Loucy (cell line): ENCODE data around the gene MOV10L1.
"Not testable (repeated sequence)": the region's sequence is repeated elsewhere in the genome, so short reads cannot be mapped to it uniquely, and the experiment has no call there.

Experiments used
- H2AFZ ChIP-seq: fragments of 200-600 bp; sonication (generic); 2 replicates; pipeline ENCODE4 v1.6.0; 2016; ENCODE audit warnings: antibody characterized with exemption, mild to moderate bottlenecking, low read length, moderate library complexity
- H3F3A ChIP-seq: fragments of 200-600 bp; 2 replicates; pipeline ENCODE4 v1.6.0; 2016; ENCODE audit warnings: antibody characterized with exemption, low read depth, mild to moderate bottlenecking
- H3K27me3 ChIP-seq: fragments of 200-600 bp; sonication (generic); 2 replicates; pipeline ENCODE4 v1.6.1; 2014; ENCODE audit warnings: low read length, mild to moderate bottlenecking; ENCODE audit not compliant: insufficient read depth, poor library complexity, severe bottlenecking
- H3K36me3 ChIP-seq: fragments of 200-600 bp; sonication (generic); 2 replicates; pipeline ENCODE4 v1.6.1; 2016; ENCODE audit warnings: low read length; ENCODE audit not compliant: insufficient read depth
- H3K4me1 ChIP-seq: fragments of 200-600 bp; sonication (generic); 2 replicates; pipeline ENCODE4 v1.5.1; 2014; ENCODE audit warnings: low read length, mild to moderate bottlenecking; ENCODE audit not compliant: insufficient read depth, poor library complexity, severe bottlenecking
- H3K4me2 ChIP-seq: fragments of 200-600 bp; sonication (generic); 2 replicates; pipeline ENCODE4 v1.6.0; 2014; ENCODE audit warnings: antibody characterized with exemption, low read length, low read depth, mild to moderate bottlenecking; ENCODE audit not compliant: poor library complexity, severe bottlenecking
- H3K4me3 ChIP-seq: fragments of 200-600 bp; sonication (generic); 2 replicates; pipeline ENCODE4 v1.5.1; 2014; ENCODE audit warnings: low read length, mild to moderate bottlenecking, mixed read lengths; ENCODE audit not compliant: poor library complexity, severe bottlenecking
- H3K79me2 ChIP-seq: fragments of 200-600 bp; sonication (generic); 2 replicates; pipeline ENCODE4 v1.6.1; 2014; ENCODE audit warnings: low read length; ENCODE audit not compliant: insufficient read depth
- H3K9ac ChIP-seq: fragments of 200-600 bp; sonication (generic); 2 replicates; pipeline ENCODE4 v1.6.0; 2014; ENCODE audit warnings: mild to moderate bottlenecking, low read depth, low read length, moderate library complexity; ENCODE audit not compliant: poor library complexity, severe bottlenecking
- H3K9me2 ChIP-seq: fragments of 200-600 bp; sonication (generic); replicated peaks from 2 replicates; pipeline ENCODE4 v1.6.1; 2016; ENCODE audit warnings: low read depth, low read length, mixed read lengths
- H3K9me3 ChIP-seq: fragments of 200-600 bp; sonication (generic); 2 replicates; pipeline ENCODE4 v1.6.1; 2014; ENCODE audit warnings: mild to moderate bottlenecking, antibody characterized with exemption, low read length, low read depth; ENCODE audit not compliant: insufficient read depth
- H4K20me1 ChIP-seq: fragments of 200-600 bp; sonication (generic); 2 replicates; pipeline ENCODE4 v1.6.0; 2014; ENCODE audit warnings: antibody characterized with exemption, low read length, mild to moderate bottlenecking; ENCODE audit not compliant: insufficient read depth, poor library complexity, severe bottlenecking
- CTCF ChIP-seq: fragments of 200-600 bp; sonication (generic); conservative IDR thresholded peaks from 2 replicates; pipeline ENCODE4 v1.5.1; 2014; ENCODE audit warnings: mild to moderate bottlenecking, antibody characterized with exemption, low read length
- EZH2phosphoT487 ChIP-seq: fragments of 200-600 bp; IDR thresholded peaks from 2 replicates; pipeline ENCODE4 v1.6.1; 2018; ENCODE audit warnings: antibody characterized with exemption, mild to moderate bottlenecking, moderate library complexity, borderline replicate concordance

MOV10L1 gene

DNA sequence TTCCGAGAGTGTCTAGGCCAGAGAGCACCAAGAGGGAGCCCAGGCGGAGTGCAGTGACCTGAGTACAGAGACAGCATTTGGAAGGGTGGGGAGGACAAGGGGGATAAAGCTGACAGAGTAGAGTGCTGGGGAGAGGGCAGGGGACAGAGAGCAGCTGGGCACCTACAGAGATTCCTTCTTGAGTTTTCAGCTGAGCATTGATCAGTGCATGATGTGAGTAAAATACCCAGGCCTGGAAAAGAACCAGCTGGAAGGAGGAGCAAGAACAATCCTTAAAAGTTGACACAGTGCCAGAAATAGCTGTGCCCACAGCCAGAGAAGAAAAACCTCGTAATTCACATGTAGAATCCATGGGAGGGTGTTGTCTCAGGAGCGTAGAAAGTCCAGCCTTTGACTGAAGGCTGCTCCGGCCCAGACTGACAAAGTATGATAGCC is 46.8 kb downstream of the MOV10L1 start:
- H3K4me3 ChIP-seq, result no peak overlapping the region
- no peaks in the 10 kb centered on the region for H3K9me2 ChIP-seq
- no peaks in the 10 kb centered on the region for H3K4me1 ChIP-seq
- no peaks in the 10 kb centered on the region for H3K36me3 ChIP-seq
- H4K20me1 ChIP-seq, result no peaks in the 10 kb centered on the region
- H3K4me2 ChIP-seq, result no peak overlapping the region
- no peaks in the 10 kb centered on the region for H3K27me3 ChIP-seq
- no peaks in the 10 kb centered on the region for H3K9me3 ChIP-seq
- no peak overlapping the region for H3K9ac ChIP-seq
- no peak for TF ChIP-seq EZH2phosphoT487
- TF ChIP-seq CTCF, result no peak
- no peaks in the 10 kb centered on the region for H3K79me2 ChIP-seq
- no peaks in the 10 kb centered on the region for H3F3A ChIP-seq
- H2AFZ ChIP-seq, result no peak overlapping the region

DNA sequence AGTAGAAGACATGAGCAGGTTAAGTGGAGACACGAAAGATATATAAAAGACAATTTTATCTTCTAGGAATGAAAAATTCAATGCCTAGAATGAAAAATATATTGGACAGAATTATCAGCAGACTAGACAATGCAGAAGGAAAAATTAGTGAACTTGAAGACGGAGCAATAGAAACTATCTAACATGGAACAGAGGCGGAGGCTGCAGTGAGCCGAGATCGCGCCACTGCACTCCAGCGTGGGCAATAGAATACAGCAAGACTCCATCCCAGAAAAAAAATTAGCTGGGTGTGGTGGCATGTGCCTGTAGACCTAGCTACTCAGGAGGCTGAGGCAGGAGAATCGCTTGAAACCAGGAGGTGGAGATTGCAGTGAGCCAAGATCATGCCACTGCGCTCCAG is 47.5 kb downstream of the MOV10L1 start:
- not testable (repeated sequence) for H3K9me2 ChIP-seq, H3K9ac ChIP-seq, H3K4me1 ChIP-seq, H3F3A ChIP-seq, H3K27me3 ChIP-seq, H3K9me3 ChIP-seq, H4K20me1 ChIP-seq, H2AFZ ChIP-seq, H3K36me3 ChIP-seq, H3K79me2 ChIP-seq, H3K4me2 ChIP-seq, H3K4me3 ChIP-seq

GRCh38 chr22:50138041-50138440 is 48.2 kb downstream of the MOV10L1 start:
- Histone ChIP-seq H3F3A (no peaks in the 10 kb centered on the region), H3K9ac (no peak overlapping the region), H3K27me3 (no peaks in the 10 kb centered on the region), H4K20me1 (no peaks in the 10 kb centered on the region), H3K9me2 (no peaks in the 10 kb centered on the region), H2AFZ (no peak overlapping the region), H3K79me2 (no peaks in the 10 kb centered on the region), H3K36me3 (no peaks in the 10 kb centered on the region), H3K9me3 (no peaks in the 10 kb centered on the region), H3K4me2 (no peak overlapping the region), H3K4me1 (no peaks in the 10 kb centered on the region), H3K4me3 (no peak overlapping the region)
- TF ChIP-seq CTCF (no peak), EZH2phosphoT487 (no peak)

GRCh38 chr22:50138988-50139387 is 49.2 kb downstream of the MOV10L1 start:
- no peak overlapping the region for H3K9ac ChIP-seq
- H3F3A ChIP-seq, result no peaks in the 10 kb centered on the region
- no peak for TF ChIP-seq EZH2phosphoT487
- TF ChIP-seq CTCF, result no peak
- H3K36me3 ChIP-seq, result no peaks in the 10 kb centered on the region
- no peaks in the 10 kb centered on the region for H3K9me3 ChIP-seq
- no peaks in the 10 kb centered on the region for H3K4me1 ChIP-seq
- no peak overlapping the region for H3K4me2 ChIP-seq
- H2AFZ ChIP-seq, result no peak overlapping the region
- no peak overlapping the region for H3K4me3 ChIP-seq
- no peaks in the 10 kb centered on the region for H4K20me1 ChIP-seq
- H3K9me2 ChIP-seq, result no peaks in the 10 kb centered on the region
- H3K27me3 ChIP-seq, result no peaks in the 10 kb centered on the region
- H3K79me2 ChIP-seq, result no peaks in the 10 kb centered on the region
